ENCODE data around the gene SLC45A3. TPM values are rescaled to one million over a fixed set of nuclear protein-coding genes. Genes with fewer than 3 reads are reported as not detected.
A peak's percentile ranks its signal among the peaks of the same experiment; 100 is the strongest.

SLC45A3 gene
- total and polyA plus RNA-seq, 4 donors = 5.3 to 9.9 (median 5.7) TPM

DNA sequence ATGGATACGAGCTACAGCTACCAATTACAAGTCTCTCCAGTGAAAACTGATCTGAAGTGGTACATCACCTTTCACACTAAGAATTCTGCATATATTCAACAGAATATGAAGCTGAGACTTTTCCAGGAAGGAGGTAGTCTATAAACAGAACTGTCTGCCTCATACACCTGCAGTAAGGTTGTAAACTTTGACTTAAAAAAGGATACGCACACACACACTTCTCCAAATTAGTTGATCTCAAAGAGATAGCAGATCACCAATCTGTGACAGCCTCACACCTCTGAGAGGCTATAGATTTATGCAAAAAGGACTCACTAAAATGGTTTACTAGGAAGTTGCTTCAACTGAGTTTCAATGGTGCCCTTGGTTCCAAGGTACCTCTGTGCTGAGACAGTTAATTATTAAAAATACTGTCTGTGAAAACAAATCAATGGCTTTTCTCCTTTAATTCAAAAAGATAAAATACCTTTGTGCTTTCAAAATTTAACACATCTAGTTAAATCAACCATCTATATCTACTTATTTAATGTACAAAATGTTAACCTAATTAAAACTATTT lies 66.4 kb downstream of the SLC45A3 start:
- no peak for DNase-seq (ENCODE audit: low spot score)
- H3K4me1 ChIP-seq (ENCODE audit: control insufficient read depth in 4 of 4, insufficient read depth in 4 of 4, low read length in 3 of 4) = peaks cover 5 to 12% (median 10%) of the 10 kb centered on the region in 4 donors
- no peaks in the 10 kb centered on the region for H3K27me3 ChIP-seq (ENCODE audit: control insufficient read depth in 4 of 4, insufficient read depth in 4 of 4, low read length in 3 of 4)
- no peak overlapping the region for H3K4me3 ChIP-seq (ENCODE audit: low read depth in 1 of 3, low read length in 3 of 3)
- H3K36me3 ChIP-seq (ENCODE audit: control insufficient read depth in 4 of 4, insufficient read depth in 3 of 4, low read depth in 1 of 4, low read length in 3 of 4) = peaks cover 4 to 29% (median 23%) of the 10 kb centered on the region in 4 donors
- no peak overlapping the region for H3K9ac ChIP-seq (ENCODE audit: low read depth in 1 of 2, low read length in 2 of 2)
- no peaks in the 10 kb centered on the region for H3K9me3 ChIP-seq (ENCODE audit: control insufficient read depth in 4 of 4, low read length in 3 of 4)
- peak overlapping the region in 1 of 2 donors; percentile 8 for H3K27ac ChIP-seq (ENCODE audit: low read depth in 1 of 2, low read length in 2 of 2)
- TF ChIP-seq EGR1 (IDR thresholded peaks at IDR 0.05; ENCODE audit: low read depth in 2 of 2) (no peak), HNF4A (conservative IDR thresholded peaks at IDR 0.05) (peak; percentile 53 to 56), YY1 (IDR thresholded peaks at IDR 0.05) (peak; percentile 54)
- 79% methylated on average over 2 of the region's 2 CpGs for WGBS

DNA sequence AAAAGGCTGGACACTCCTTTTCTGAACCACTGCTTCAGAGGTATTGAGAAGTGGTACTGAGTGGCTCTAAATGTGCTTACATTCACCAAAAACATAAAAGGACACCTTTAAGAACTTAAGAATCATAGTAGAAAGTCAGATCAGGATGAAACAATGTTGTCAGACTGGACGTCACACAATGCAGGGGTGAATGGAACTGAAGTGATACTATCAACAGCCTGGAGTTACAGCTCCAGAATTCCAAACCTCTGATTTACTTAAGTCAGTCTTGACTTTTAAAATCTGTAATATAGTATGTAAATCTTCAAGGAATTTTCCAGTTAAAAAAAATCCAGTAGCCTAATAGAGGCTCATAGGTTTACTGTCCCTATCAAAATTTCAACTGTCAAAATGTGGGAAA lies 67.8 kb downstream of the SLC45A3 start:
- no peaks in the 10 kb centered on the region for H3K9me3 ChIP-seq (ENCODE audit: control insufficient read depth in 4 of 4, low read length in 3 of 4)
- H3K4me3 ChIP-seq (ENCODE audit: low read depth in 1 of 3, low read length in 3 of 3) = no peak overlapping the region
- peaks cover 2 to 21% (median 15%) of the 10 kb centered on the region in 4 donors for H3K36me3 ChIP-seq (ENCODE audit: control insufficient read depth in 4 of 4, insufficient read depth in 3 of 4, low read depth in 1 of 4, low read length in 3 of 4)
- 92% methylated on average over 1 of the region's 1 CpG for WGBS
- TF ChIP-seq FOXA1 (IDR thresholded peaks at IDR 0.05) (no peak), JUND (IDR thresholded peaks at IDR 0.05) (no peak), RAD21 (IDR thresholded peaks at IDR 0.05) (no peak), EGR1 (IDR thresholded peaks at IDR 0.05; ENCODE audit: low read depth in 2 of 2) (no peak), YY1 (IDR thresholded peaks at IDR 0.05) (no peak), RXRA (IDR thresholded peaks at IDR 0.05) (no peak), NR2F2 (IDR thresholded peaks at IDR 0.05) (no peak), HNF4G (IDR thresholded peaks at IDR 0.05) (no peak), SP1 (IDR thresholded peaks at IDR 0.05) (no peak), FOXA2 (IDR thresholded peaks at IDR 0.05) (no peak), HNF4A (conservative IDR thresholded peaks at IDR 0.05) (no peak), GABPA (IDR thresholded peaks at IDR 0.05 in 1 of 2, conservative IDR thresholded peaks at IDR 0.05 in 1 of 2) (no peak), TAF1 (conservative IDR thresholded peaks at IDR 0.05) (no peak)
- TF ChIP-seq, protein P1, sequence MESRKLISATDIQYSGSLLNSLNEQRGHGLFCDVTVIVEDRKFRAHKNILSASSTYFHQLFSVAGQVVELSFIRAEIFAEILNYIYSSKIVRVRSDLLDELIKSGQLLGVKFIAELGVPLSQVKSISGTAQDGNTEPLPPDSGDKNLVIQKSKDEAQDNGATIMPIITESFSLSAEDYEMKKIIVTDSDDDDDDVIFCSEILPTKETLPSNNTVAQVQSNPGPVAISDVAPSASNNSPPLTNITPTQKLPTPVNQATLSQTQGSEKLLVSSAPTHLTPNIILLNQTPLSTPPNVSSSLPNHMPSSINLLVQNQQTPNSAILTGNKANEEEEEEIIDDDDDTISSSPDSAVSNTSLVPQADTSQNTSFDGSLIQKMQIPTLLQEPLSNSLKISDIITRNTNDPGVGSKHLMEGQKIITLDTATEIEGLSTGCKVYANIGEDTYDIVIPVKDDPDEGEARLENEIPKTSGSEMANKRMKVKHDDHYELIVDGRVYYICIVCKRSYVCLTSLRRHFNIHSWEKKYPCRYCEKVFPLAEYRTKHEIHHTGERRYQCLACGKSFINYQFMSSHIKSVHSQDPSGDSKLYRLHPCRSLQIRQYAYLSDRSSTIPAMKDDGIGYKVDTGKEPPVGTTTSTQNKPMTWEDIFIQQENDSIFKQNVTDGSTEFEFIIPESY (IDR thresholded peaks at IDR 0.05) = no peak
- TF ChIP-seq, protein P2, sequence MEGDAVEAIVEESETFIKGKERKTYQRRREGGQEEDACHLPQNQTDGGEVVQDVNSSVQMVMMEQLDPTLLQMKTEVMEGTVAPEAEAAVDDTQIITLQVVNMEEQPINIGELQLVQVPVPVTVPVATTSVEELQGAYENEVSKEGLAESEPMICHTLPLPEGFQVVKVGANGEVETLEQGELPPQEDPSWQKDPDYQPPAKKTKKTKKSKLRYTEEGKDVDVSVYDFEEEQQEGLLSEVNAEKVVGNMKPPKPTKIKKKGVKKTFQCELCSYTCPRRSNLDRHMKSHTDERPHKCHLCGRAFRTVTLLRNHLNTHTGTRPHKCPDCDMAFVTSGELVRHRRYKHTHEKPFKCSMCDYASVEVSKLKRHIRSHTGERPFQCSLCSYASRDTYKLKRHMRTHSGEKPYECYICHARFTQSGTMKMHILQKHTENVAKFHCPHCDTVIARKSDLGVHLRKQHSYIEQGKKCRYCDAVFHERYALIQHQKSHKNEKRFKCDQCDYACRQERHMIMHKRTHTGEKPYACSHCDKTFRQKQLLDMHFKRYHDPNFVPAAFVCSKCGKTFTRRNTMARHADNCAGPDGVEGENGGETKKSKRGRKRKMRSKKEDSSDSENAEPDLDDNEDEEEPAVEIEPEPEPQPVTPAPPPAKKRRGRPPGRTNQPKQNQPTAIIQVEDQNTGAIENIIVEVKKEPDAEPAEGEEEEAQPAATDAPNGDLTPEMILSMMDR (IDR thresholded peaks at IDR 0.05; ENCODE audit: low read depth, low read length, missing input control) = no peak
- TF ChIP-seq, protein P3, sequence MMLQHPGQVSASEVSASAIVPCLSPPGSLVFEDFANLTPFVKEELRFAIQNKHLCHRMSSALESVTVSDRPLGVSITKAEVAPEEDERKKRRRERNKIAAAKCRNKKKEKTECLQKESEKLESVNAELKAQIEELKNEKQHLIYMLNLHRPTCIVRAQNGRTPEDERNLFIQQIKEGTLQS (IDR thresholded peaks at IDR 0.05) = no peak
- TF ChIP-seq, protein P4, sequence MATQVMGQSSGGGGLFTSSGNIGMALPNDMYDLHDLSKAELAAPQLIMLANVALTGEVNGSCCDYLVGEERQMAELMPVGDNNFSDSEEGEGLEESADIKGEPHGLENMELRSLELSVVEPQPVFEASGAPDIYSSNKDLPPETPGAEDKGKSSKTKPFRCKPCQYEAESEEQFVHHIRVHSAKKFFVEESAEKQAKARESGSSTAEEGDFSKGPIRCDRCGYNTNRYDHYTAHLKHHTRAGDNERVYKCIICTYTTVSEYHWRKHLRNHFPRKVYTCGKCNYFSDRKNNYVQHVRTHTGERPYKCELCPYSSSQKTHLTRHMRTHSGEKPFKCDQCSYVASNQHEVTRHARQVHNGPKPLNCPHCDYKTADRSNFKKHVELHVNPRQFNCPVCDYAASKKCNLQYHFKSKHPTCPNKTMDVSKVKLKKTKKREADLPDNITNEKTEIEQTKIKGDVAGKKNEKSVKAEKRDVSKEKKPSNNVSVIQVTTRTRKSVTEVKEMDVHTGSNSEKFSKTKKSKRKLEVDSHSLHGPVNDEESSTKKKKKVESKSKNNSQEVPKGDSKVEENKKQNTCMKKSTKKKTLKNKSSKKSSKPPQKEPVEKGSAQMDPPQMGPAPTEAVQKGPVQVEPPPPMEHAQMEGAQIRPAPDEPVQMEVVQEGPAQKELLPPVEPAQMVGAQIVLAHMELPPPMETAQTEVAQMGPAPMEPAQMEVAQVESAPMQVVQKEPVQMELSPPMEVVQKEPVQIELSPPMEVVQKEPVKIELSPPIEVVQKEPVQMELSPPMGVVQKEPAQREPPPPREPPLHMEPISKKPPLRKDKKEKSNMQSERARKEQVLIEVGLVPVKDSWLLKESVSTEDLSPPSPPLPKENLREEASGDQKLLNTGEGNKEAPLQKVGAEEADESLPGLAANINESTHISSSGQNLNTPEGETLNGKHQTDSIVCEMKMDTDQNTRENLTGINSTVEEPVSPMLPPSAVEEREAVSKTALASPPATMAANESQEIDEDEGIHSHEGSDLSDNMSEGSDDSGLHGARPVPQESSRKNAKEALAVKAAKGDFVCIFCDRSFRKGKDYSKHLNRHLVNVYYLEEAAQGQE (IDR thresholded peaks at IDR 0.05) = no peak
- TF ChIP-seq, protein P5, sequence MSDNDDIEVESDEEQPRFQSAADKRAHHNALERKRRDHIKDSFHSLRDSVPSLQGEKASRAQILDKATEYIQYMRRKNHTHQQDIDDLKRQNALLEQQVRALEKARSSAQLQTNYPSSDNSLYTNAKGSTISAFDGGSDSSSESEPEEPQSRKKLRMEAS (IDR thresholded peaks at IDR 0.05) = no peak
- no peak for DNase-seq (ENCODE audit: low spot score)
- no peaks in the 10 kb centered on the region for H3K27me3 ChIP-seq (ENCODE audit: control insufficient read depth in 4 of 4, insufficient read depth in 4 of 4, low read length in 3 of 4)
- no peak overlapping the region for H3K27ac ChIP-seq (ENCODE audit: low read depth in 1 of 2, low read length in 2 of 2)
- H3K9ac ChIP-seq (ENCODE audit: low read depth in 1 of 2, low read length in 2 of 2) = no peak overlapping the region
- H3K4me1 ChIP-seq (ENCODE audit: control insufficient read depth in 4 of 4, insufficient read depth in 4 of 4, low read length in 3 of 4) = peaks cover 5 to 12% (median 10%) of the 10 kb centered on the region in 4 donors

All from liver (tissue), 9 donors.